OCI-LY1 (cell line): ENCODE data around the gene ZC3H13.

Source experiments
- H2AFZ ChIP-seq: fragments of 200-600 bp; sonication (generic), shearing (Covaris generic); 2 replicates; pipeline ENCODE4 v1.6.0; 2014; ENCODE audit warnings: antibody characterized with exemption, mild to moderate bottlenecking, low read length
- H3F3A ChIP-seq: fragments of 200-600 bp; sonication (generic), shearing (Covaris generic); 2 replicates; pipeline ENCODE4 v1.6.0; 2014; ENCODE audit warnings: mild to moderate bottlenecking, antibody characterized with exemption, low read length, moderate library complexity; ENCODE audit not compliant: insufficient read depth
- H3K27ac ChIP-seq: fragments of 200-600 bp; sonication (generic); 2 replicates; pipeline ENCODE4 v1.5.1; 2014; ENCODE audit warnings: low read length, mixed run types, mild to moderate bottlenecking, low read depth; ENCODE audit not compliant: poor library complexity, severe bottlenecking
- H3K27me3 ChIP-seq: fragments of 200-600 bp; sonication (generic); 2 replicates; pipeline ENCODE4 v1.6.0; 2014; ENCODE audit warnings: antibody characterized with exemption, mild to moderate bottlenecking, low read length, moderate library complexity; ENCODE audit not compliant: insufficient read depth
- H3K36me3 ChIP-seq: fragments of 200-600 bp; sonication (generic); 2 replicates; pipeline ENCODE4 v1.6.1; 2014; ENCODE audit warnings: mild to moderate bottlenecking, antibody characterized with exemption, low read length, moderate library complexity, mixed read lengths; ENCODE audit not compliant: insufficient read depth
- H3K4me1 ChIP-seq: fragments of 200-600 bp; sonication (generic); 2 replicates; pipeline ENCODE4 v1.5.1; 2014; ENCODE audit warnings: mild to moderate bottlenecking, low read length, moderate library complexity; ENCODE audit not compliant: insufficient read depth, severe bottlenecking
- H3K4me2 ChIP-seq: fragments of 200-600 bp; sonication (generic), shearing (Covaris generic); 2 replicates; pipeline ENCODE4 v1.6.1; 2014; ENCODE audit warnings: low read length
- H3K4me3 ChIP-seq: fragments of 200-600 bp; sonication (generic); 2 replicates; pipeline ENCODE4 v1.5.1; 2014; ENCODE audit warnings: low read length, low read depth, mild to moderate bottlenecking, mixed read lengths; ENCODE audit not compliant: poor library complexity, severe bottlenecking
- H3K79me2 ChIP-seq: fragments of 200-600 bp; shearing (Covaris generic); 2 replicates; pipeline ENCODE4 v1.6.1; 2016; ENCODE audit warnings: mixed run types, low read length, mixed read lengths; ENCODE audit not compliant: insufficient read depth
- H3K9ac ChIP-seq: fragments of 200-600 bp; sonication (generic), shearing (Covaris generic); 2 replicates; pipeline ENCODE4 v1.6.1; 2014; ENCODE audit warnings: mild to moderate bottlenecking, low read length, mixed read lengths
- H3K9me2 ChIP-seq: fragments of 200-600 bp; sonication (generic), shearing (Covaris generic); 2 replicates; pipeline ENCODE4 v1.6.1; 2014; ENCODE audit warnings: low read depth, mild to moderate bottlenecking, low read length, mixed read lengths
- H3K9me3 ChIP-seq: fragments of 200-600 bp; shearing (Covaris generic); 2 replicates; pipeline ENCODE4 v1.6.1; 2014; ENCODE audit warnings: low read length, mixed read lengths
- H4K20me1 ChIP-seq: fragments of 200-600 bp; sonication (generic), shearing (Covaris generic); 2 replicates; pipeline ENCODE4 v1.6.0; 2016; ENCODE audit warnings: mild to moderate bottlenecking, low read length; ENCODE audit not compliant: insufficient read depth
- EZH2 ChIP-seq: fragments of 200-600 bp; sonication (generic), shearing (Covaris generic); IDR thresholded peaks from 2 replicates; pipeline ENCODE4 v1.8.0; 2017; ENCODE audit warnings: borderline replicate concordance, mixed run types, mild to moderate bottlenecking, antibody characterized with exemption, low read length, moderate library complexity, mixed read lengths
- TF ChIP-seq, protein P1 (sequence below): fragments of 200-600 bp; sonication (generic), shearing (Covaris generic); IDR thresholded peaks from 2 replicates; pipeline ENCODE4 v1.5.1; 2017; ENCODE audit warnings: mild to moderate bottlenecking, antibody characterized with exemption, low read length, moderate library complexity, mixed read lengths

Gene ZC3H13

GRCh38 chr13:46097015-46097414 is 44.5 kb upstream of the ZC3H13 start:
- Histone ChIP-seq H3K27ac (no peak overlapping the region), H3K9me3 (no peaks in the 10 kb centered on the region), H3K9me2 (no peaks in the 10 kb centered on the region), H3K27me3 (no peaks in the 10 kb centered on the region), H3K4me3 (no peak overlapping the region), H3K36me3 (no peaks in the 10 kb centered on the region), H3K9ac (no peak overlapping the region), H3K4me1 (no peaks in the 10 kb centered on the region), H4K20me1 (no peaks in the 10 kb centered on the region), H3K4me2 (no peak overlapping the region), H3F3A (no peaks in the 10 kb centered on the region), H2AFZ (no peak overlapping the region), H3K79me2 (no peaks in the 10 kb centered on the region)
- no peak for TF ChIP-seq EZH2
- TF ChIP-seq, protein P1, sequence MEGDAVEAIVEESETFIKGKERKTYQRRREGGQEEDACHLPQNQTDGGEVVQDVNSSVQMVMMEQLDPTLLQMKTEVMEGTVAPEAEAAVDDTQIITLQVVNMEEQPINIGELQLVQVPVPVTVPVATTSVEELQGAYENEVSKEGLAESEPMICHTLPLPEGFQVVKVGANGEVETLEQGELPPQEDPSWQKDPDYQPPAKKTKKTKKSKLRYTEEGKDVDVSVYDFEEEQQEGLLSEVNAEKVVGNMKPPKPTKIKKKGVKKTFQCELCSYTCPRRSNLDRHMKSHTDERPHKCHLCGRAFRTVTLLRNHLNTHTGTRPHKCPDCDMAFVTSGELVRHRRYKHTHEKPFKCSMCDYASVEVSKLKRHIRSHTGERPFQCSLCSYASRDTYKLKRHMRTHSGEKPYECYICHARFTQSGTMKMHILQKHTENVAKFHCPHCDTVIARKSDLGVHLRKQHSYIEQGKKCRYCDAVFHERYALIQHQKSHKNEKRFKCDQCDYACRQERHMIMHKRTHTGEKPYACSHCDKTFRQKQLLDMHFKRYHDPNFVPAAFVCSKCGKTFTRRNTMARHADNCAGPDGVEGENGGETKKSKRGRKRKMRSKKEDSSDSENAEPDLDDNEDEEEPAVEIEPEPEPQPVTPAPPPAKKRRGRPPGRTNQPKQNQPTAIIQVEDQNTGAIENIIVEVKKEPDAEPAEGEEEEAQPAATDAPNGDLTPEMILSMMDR: no peak

- H3K27me3 ChIP-seq: no peaks in the 10 kb centered on the region
- H4K20me1 ChIP-seq: no peaks in the 10 kb centered on the region
- H3K4me1 ChIP-seq: no peaks in the 10 kb centered on the region
- no peak overlapping the region for H2AFZ ChIP-seq
- H3K27ac ChIP-seq: no peak overlapping the region
- H3K4me2 ChIP-seq: no peak overlapping the region
- H3K9me2 ChIP-seq: no peaks in the 10 kb centered on the region
- H3K9ac ChIP-seq: no peak overlapping the region
- H3K36me3 ChIP-seq: no peaks in the 10 kb centered on the region
- no peaks in the 10 kb centered on the region for H3K79me2 ChIP-seq
- no peak overlapping the region for H3K4me3 ChIP-seq
- H3F3A ChIP-seq: no peaks in the 10 kb centered on the region
- H3K9me3 ChIP-seq: no peaks in the 10 kb centered on the region
- TF ChIP-seq, protein P1: no peak
- TF ChIP-seq EZH2: no peak
Measured at GRCh38 chr13:46094478-46094877, 41.9 kb upstream of the ZC3H13 start.

DNA sequence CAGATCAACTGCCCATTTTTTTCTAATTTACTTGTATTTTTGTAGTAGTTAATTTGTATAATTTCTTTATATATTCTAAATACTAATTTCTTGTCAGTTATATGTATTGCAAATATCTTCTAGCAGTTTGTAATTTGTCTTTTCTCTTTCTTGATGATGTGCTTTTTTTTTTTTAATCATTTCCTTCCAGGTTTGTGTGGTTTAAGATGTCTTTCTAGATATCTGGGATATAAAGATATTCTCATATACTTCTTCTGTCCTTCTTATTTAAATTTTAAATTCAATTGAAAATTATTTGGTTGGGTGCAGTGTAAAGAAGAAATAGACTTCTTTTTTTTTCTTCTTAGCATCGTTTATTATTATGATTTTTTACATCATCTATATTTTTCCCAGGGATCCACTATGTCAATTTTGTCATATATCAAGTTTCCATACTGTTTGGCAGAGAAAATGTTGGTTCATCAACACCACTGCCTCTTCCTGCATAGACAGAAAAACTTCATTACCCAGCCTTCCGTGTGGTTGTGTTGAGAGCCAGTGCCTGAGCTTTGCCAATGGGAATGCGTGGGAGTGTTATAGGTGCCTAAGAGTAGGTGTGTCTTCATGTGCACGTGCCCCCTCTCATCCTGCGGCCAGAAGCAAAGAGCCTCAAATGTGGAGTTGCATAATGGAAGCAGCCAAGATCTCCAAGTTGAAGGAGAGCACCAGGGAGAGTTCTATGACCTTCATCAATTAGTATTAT is 36.4 kb upstream of the ZC3H13 start:
- H3K36me3 ChIP-seq: no peaks in the 10 kb centered on the region
- H3K27ac ChIP-seq: no peak overlapping the region
- H3K4me1 ChIP-seq: no peaks in the 10 kb centered on the region
- H3K9me2 ChIP-seq: no peaks in the 10 kb centered on the region
- no peak overlapping the region for H2AFZ ChIP-seq
- no peaks in the 10 kb centered on the region for H3F3A ChIP-seq
- H3K4me2 ChIP-seq: no peak overlapping the region
- H3K79me2 ChIP-seq: no peaks in the 10 kb centered on the region
- no peak overlapping the region for H3K4me3 ChIP-seq
- no peaks in the 10 kb centered on the region for H3K9me3 ChIP-seq
- peaks cover 6% of the 10 kb centered on the region; the same call in 1 of the 2 replicates for H3K27me3 ChIP-seq
- no peaks in the 10 kb centered on the region for H4K20me1 ChIP-seq
- TF ChIP-seq, protein P1: no peak
- TF ChIP-seq EZH2: no peak
- H3K9ac ChIP-seq: no peak overlapping the region
